ENCODE measurements around the gene SP7.

GRCh38 chr12:53287741-53288216 lies 48.4 kb downstream of the SP7 start:
- TF ChIP-seq POLR2A (IDR thresholded peaks at IDR 0.05) = no peak
- TF ChIP-seq CTCF (IDR thresholded peaks at IDR 0.05 in 4 of 5, conservative IDR thresholded peaks at IDR 0.05 in 1 of 5) = peak; percentile 40 to 73 (median 68)
